ENCODE results near the gene CERS4.

DNA sequence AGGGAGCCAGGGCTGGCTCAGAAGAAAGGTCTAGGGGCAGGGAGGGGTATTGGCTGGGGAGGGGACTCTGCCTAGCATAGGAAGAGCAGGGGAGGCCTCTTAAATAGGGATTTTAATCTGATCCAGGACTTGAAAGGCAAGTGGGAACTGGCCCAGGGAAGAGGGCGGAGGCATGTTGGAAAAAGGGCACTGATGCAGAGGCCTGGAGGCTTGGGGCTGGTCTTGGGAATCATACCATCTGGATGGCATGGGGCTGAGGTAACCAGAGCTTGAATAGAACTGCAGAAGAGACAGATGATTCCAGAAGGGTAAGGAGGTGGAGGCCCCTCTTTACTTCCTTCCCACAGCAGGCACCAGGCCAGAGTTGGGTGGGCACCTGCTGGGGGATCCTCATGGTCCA, 29.1 kb downstream of the CERS4 start:
- TF ChIP-seq, protein P1, sequence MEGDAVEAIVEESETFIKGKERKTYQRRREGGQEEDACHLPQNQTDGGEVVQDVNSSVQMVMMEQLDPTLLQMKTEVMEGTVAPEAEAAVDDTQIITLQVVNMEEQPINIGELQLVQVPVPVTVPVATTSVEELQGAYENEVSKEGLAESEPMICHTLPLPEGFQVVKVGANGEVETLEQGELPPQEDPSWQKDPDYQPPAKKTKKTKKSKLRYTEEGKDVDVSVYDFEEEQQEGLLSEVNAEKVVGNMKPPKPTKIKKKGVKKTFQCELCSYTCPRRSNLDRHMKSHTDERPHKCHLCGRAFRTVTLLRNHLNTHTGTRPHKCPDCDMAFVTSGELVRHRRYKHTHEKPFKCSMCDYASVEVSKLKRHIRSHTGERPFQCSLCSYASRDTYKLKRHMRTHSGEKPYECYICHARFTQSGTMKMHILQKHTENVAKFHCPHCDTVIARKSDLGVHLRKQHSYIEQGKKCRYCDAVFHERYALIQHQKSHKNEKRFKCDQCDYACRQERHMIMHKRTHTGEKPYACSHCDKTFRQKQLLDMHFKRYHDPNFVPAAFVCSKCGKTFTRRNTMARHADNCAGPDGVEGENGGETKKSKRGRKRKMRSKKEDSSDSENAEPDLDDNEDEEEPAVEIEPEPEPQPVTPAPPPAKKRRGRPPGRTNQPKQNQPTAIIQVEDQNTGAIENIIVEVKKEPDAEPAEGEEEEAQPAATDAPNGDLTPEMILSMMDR (IDR thresholded peaks at IDR 0.05): no peak
- TF ChIP-seq RCOR1 (IDR thresholded peaks at IDR 0.05; ENCODE audit: low read length) (no peak), RAD21 (IDR thresholded peaks at IDR 0.05; ENCODE audit: low read length) (no peak), EP300 (IDR thresholded peaks at IDR 0.05; ENCODE audit: borderline replicate concordance in 1 of 2, low read depth in 1 of 2, low read length in 1 of 2) (no peak), JUND (IDR thresholded peaks at IDR 0.05) (no peak), POLR2AphosphoS5 (IDR thresholded peaks at IDR 0.05; ENCODE audit: low read depth, low read length) (no peak), MEF2A (IDR thresholded peaks at IDR 0.05; ENCODE audit: borderline replicate concordance, low read depth) (no peak), SIN3A (IDR thresholded peaks at IDR 0.05; ENCODE audit: borderline replicate concordance, low read depth, low read length) (no peak), USF2 (IDR thresholded peaks at IDR 0.05; ENCODE audit: borderline replicate concordance, low read depth, low read length) (no peak), SMC3 (IDR thresholded peaks at IDR 0.05; ENCODE audit: low read depth, low read length) (no peak), IRF3 (IDR thresholded peaks at IDR 0.05; ENCODE audit: low read depth, low read length) (no peak), MAX (IDR thresholded peaks at IDR 0.05; ENCODE audit: low read depth) (no peak)
